Measurements from ENCODE around the gene MSI2.

GRCh38 chr17:57249520-57249919, 6.8 kb upstream of the MSI2 start:
- no peak for TF ChIP-seq CTCF (IDR thresholded peaks at IDR 0.05; ENCODE audit: insufficient read depth, low read length, poor library complexity, severe bottlenecking)
- TF ChIP-seq EZH2phosphoT487 (conservative IDR thresholded peaks at IDR 0.05; ENCODE audit: low read length) = no peak

Data from SU-DHL-6 (cell line).